HEK293 (cell line): ENCODE data around the gene SPRED2.

ENCODE experiments used
- BCL11A ChIP-seq: fragments of 450-650 bp; formaldehyde crosslinking; IDR thresholded peaks from 2 replicates; pipeline ENCODE4 v1.5.1; 2016; ENCODE audit warnings: low read depth, missing biosample characterization, missing genetic modification characterization
- HOXA7 ChIP-seq: sonication (generic); formaldehyde crosslinking; IDR thresholded peaks from 2 replicates; pipeline ENCODE4 v1.8.1; 2022; ENCODE audit warnings: missing genetic modification reagents, borderline replicate concordance
- HOXD13 ChIP-seq: sonication (generic); formaldehyde crosslinking; IDR thresholded peaks from 2 replicates; pipeline ENCODE4 v1.8.0; 2022; ENCODE audit warnings: missing genetic modification reagents, borderline replicate concordance
- IKZF3 ChIP-seq: fragments of 450-650 bp; IDR thresholded peaks from 2 replicates; pipeline ENCODE4 v1.5.0; 2018; ENCODE audit warnings: missing biosample characterization, mild to moderate bottlenecking, missing genetic modification characterization, moderate library complexity
- KLF10 ChIP-seq: fragments of 450-650 bp; IDR thresholded peaks from 2 replicates; pipeline ENCODE4 v1.5.1; 2018; ENCODE audit warnings: missing biosample characterization, mild to moderate bottlenecking, missing genetic modification characterization
- KLF16 ChIP-seq: fragments of 450-650 bp; formaldehyde crosslinking; IDR thresholded peaks from 2 replicates; pipeline ENCODE4 v1.5.1; 2017; ENCODE audit warnings: missing biosample characterization, missing genetic modification characterization
- OSR2 ChIP-seq: fragments of 450-650 bp; formaldehyde crosslinking; IDR thresholded peaks from 2 replicates; pipeline ENCODE4 v1.5.1; 2016; ENCODE audit warnings: missing biosample characterization, missing genetic modification characterization
- PRDM1 ChIP-seq: fragments of 450-650 bp; formaldehyde crosslinking; IDR thresholded peaks from 2 replicates; pipeline ENCODE4; 2016; ENCODE audit warnings: missing biosample characterization, missing genetic modification characterization
- SCRT1 ChIP-seq: fragments of 450-650 bp; formaldehyde crosslinking; IDR thresholded peaks from 2 replicates; pipeline ENCODE4 v1.5.1; 2016; ENCODE audit warnings: missing biosample characterization, missing genetic modification characterization, borderline replicate concordance
- SCRT2 ChIP-seq: fragments of 450-650 bp; formaldehyde crosslinking; IDR thresholded peaks from 2 replicates; pipeline ENCODE4 v1.5.1; 2016; ENCODE audit warnings: missing biosample characterization, missing genetic modification characterization
- SP7 ChIP-seq: fragments of 450-650 bp; formaldehyde crosslinking; IDR thresholded peaks from 2 replicates; pipeline ENCODE4 v1.5.1; 2016; ENCODE audit warnings: missing biosample characterization, missing genetic modification characterization
- ZBTB17 ChIP-seq: fragments of 450-650 bp; formaldehyde crosslinking; IDR thresholded peaks from 2 replicates; pipeline ENCODE4 v1.5.1; 2016; ENCODE audit warnings: missing biosample characterization, missing genetic modification characterization
- ZEB2 ChIP-seq: fragments of 450-650 bp; formaldehyde crosslinking; IDR thresholded peaks from 2 replicates; pipeline ENCODE4 v1.5.1; 2016; ENCODE audit warnings: missing biosample characterization, missing genetic modification characterization
- ZNF18 ChIP-seq: fragments of 450-650 bp; formaldehyde crosslinking; IDR thresholded peaks from 2 replicates; pipeline ENCODE4 v1.5.1; 2016; ENCODE audit warnings: missing biosample characterization, missing genetic modification characterization
- ZNF221 ChIP-seq: fragments of 450-650 bp; formaldehyde crosslinking; IDR thresholded peaks from 2 replicates; pipeline ENCODE4 v1.5.1; 2017; ENCODE audit warnings: missing biosample characterization, missing genetic modification characterization, borderline replicate concordance
- ZNF248 ChIP-seq: fragments of 450-650 bp; formaldehyde crosslinking; IDR thresholded peaks from 2 replicates; pipeline ENCODE4 v1.5.1; 2017; ENCODE audit warnings: missing biosample characterization, missing genetic modification characterization
- ZNF292 ChIP-seq: fragments of 450-650 bp; formaldehyde crosslinking; IDR thresholded peaks from 2 replicates; pipeline ENCODE4 v1.5.1; 2016; ENCODE audit warnings: low read depth, missing biosample characterization, missing genetic modification characterization, borderline replicate concordance
- ZNF394 ChIP-seq: fragments of 450-650 bp; formaldehyde crosslinking; IDR thresholded peaks from 2 replicates; pipeline ENCODE4 v1.5.1; 2016; ENCODE audit warnings: missing biosample characterization, missing genetic modification characterization, mild to moderate bottlenecking, moderate library complexity, borderline replicate concordance
- ZNF513 ChIP-seq: fragments of 450-650 bp; IDR thresholded peaks from 2 replicates; pipeline ENCODE4 v1.5.1; 2018; ENCODE audit warnings: missing biosample characterization, missing genetic modification characterization
- ZNF544 ChIP-seq: fragments of 450-650 bp; formaldehyde crosslinking; IDR thresholded peaks from 2 replicates; pipeline ENCODE4 v1.5.0; 2017; ENCODE audit warnings: missing biosample characterization, missing genetic modification characterization
- ZNF549 ChIP-seq: fragments of 450-650 bp; IDR thresholded peaks from 2 replicates; pipeline ENCODE4 v1.5.1; 2018; ENCODE audit warnings: missing biosample characterization, missing genetic modification characterization, mild to moderate bottlenecking, inconsistent platforms, moderate library complexity
- ZNF561 ChIP-seq: fragments of 450-650 bp; IDR thresholded peaks from 2 replicates; pipeline ENCODE4 v1.5.1; 2018; ENCODE audit warnings: missing biosample characterization, missing genetic modification characterization, borderline replicate concordance
- ZNF596 ChIP-seq: fragments of 450-650 bp; IDR thresholded peaks from 2 replicates; pipeline ENCODE4 v1.5.0; 2018; ENCODE audit warnings: missing biosample characterization, mild to moderate bottlenecking, missing genetic modification characterization, moderate library complexity
- ZNF629 ChIP-seq: fragments of 450-650 bp; formaldehyde crosslinking; IDR thresholded peaks from 2 replicates; pipeline ENCODE4 v1.5.1; 2017; ENCODE audit warnings: missing biosample characterization, missing genetic modification characterization
- ZNF660 ChIP-seq: fragments of 450-650 bp; IDR thresholded peaks from 2 replicates; pipeline ENCODE4 v1.5.1; 2018; ENCODE audit warnings: missing biosample characterization, mild to moderate bottlenecking, missing genetic modification characterization
- ZNF843 ChIP-seq: fragments of 450-650 bp; formaldehyde crosslinking; IDR thresholded peaks from 2 replicates; pipeline ENCODE4 v1.5.1; 2016; ENCODE audit warnings: missing biosample characterization, missing genetic modification characterization
- ZSCAN30 ChIP-seq: fragments of 450-650 bp; IDR thresholded peaks from 2 replicates; pipeline ENCODE4 v1.5.1; 2018; ENCODE audit warnings: missing biosample characterization, mild to moderate bottlenecking, missing genetic modification characterization, moderate library complexity
- ZXDB ChIP-seq: fragments of 450-650 bp; formaldehyde crosslinking; IDR thresholded peaks from 2 replicates; pipeline ENCODE4 v1.5.1; 2016; ENCODE audit warnings: missing biosample characterization, missing genetic modification characterization
- TF ChIP-seq, protein P1 (sequence below): fragments of 450-650 bp; formaldehyde crosslinking; IDR thresholded peaks from 2 replicates; pipeline ENCODE4 v1.5.1; 2016; ENCODE audit warnings: missing biosample characterization, missing genetic modification characterization
- TF ChIP-seq, protein P2 (sequence below): fragments of 450-650 bp; formaldehyde crosslinking; IDR thresholded peaks from 2 replicates; pipeline ENCODE4 v1.5.1; 2016; ENCODE audit warnings: missing biosample characterization, missing genetic modification characterization, borderline replicate concordance
- TF ChIP-seq, protein P3 (sequence below): fragments of 450-650 bp; formaldehyde crosslinking; IDR thresholded peaks from 2 replicates; pipeline ENCODE4 v1.5.1; 2016; ENCODE audit warnings: missing biosample characterization, missing genetic modification characterization, low read depth

The SPRED2 gene

DNA sequence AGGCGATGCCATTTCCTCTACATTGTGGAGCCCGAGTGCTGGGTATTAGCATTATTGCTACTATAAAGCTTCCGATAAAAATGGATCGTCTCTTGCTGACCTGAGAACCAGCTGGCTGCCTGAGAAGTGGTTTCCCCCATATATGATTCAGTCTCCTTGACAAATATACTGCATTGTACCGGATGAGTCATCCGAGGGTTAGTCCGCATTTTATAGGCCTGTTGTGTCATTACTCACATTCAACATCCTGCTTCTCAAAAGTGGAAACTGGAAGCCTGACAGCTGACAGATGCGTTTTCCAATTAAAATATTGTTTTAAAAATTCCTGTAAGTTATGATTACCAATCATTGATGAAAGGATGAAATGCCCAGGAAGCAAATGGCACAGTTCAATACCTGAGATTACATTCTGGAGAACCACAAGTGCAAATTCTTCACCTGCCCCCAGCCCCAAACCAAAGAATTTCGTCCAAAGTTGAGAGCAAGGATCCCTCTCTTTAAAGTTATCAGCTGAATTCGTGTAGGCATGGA lies 65.7 kb downstream of the SPRED2 start (continued):
- TF ChIP-seq ZNF18 (tag by site-specific recombination) (no peak), ZEB2 (tag by site-specific recombination) (peak; percentile 55; the same call in 1 of the 2 replicates), ZNF561 (tag by site-specific recombination) (peak; percentile 62; the same call in 1 of the 2 replicates), OSR2 (tag by site-specific recombination) (peak; percentile 85), BCL11A (peak; percentile 53; the same call in 1 of the 2 replicates), HOXD13 (CRISPR knock-in tag) (peak; percentile 55; the same call in 1 of the 2 replicates), HOXA7 (no peak), ZNF596 (tag by site-specific recombination) (no peak), KLF16 (tag by site-specific recombination) (0 out of 2 replicates have a peak, but pooled peaks have one; percentile 39), PRDM1 (peak; percentile 50; the same call in 1 of the 2 replicates), ZNF292 (no peak), ZNF629 (tag by site-specific recombination) (peak; percentile 73; the same call in 1 of the 2 replicates), SP7 (tag by site-specific recombination) (peak; percentile 81), ZNF549 (tag by site-specific recombination) (no peak), ZNF843 (tag by site-specific recombination) (0 out of 2 replicates have a peak, but pooled peaks have one; percentile 30), ZNF221 (tag by site-specific recombination) (no peak), ZBTB17 (tag by site-specific recombination) (peak; percentile 62), ZNF513 (tag by site-specific recombination) (no peak), IKZF3 (tag by site-specific recombination) (peak; percentile 71), ZNF394 (tag by site-specific recombination) (peak; percentile 28; the same call in 1 of the 2 replicates), ZXDB (peak; percentile 54; the same call in 1 of the 2 replicates), ZSCAN30 (peak; percentile 75; the same call in 1 of the 2 replicates), ZNF660 (tag by site-specific recombination) (peak; percentile 90), KLF10 (tag by site-specific recombination) (peak; percentile 70), ZNF544 (tag by site-specific recombination) (no peak), SCRT2 (tag by site-specific recombination) (peak; percentile 94), SCRT1 (peak; percentile 66; the same call in 1 of the 2 replicates), ZNF248 (tag by site-specific recombination) (no peak)
- TF ChIP-seq, protein P1, sequence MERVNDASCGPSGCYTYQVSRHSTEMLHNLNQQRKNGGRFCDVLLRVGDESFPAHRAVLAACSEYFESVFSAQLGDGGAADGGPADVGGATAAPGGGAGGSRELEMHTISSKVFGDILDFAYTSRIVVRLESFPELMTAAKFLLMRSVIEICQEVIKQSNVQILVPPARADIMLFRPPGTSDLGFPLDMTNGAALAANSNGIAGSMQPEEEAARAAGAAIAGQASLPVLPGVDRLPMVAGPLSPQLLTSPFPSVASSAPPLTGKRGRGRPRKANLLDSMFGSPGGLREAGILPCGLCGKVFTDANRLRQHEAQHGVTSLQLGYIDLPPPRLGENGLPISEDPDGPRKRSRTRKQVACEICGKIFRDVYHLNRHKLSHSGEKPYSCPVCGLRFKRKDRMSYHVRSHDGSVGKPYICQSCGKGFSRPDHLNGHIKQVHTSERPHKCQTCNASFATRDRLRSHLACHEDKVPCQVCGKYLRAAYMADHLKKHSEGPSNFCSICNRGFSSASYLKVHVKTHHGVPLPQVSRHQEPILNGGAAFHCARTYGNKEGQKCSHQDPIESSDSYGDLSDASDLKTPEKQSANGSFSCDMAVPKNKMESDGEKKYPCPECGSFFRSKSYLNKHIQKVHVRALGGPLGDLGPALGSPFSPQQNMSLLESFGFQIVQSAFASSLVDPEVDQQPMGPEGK = peak; percentile 55; the same call in 1 of the 2 replicates
- TF ChIP-seq, protein P2, sequence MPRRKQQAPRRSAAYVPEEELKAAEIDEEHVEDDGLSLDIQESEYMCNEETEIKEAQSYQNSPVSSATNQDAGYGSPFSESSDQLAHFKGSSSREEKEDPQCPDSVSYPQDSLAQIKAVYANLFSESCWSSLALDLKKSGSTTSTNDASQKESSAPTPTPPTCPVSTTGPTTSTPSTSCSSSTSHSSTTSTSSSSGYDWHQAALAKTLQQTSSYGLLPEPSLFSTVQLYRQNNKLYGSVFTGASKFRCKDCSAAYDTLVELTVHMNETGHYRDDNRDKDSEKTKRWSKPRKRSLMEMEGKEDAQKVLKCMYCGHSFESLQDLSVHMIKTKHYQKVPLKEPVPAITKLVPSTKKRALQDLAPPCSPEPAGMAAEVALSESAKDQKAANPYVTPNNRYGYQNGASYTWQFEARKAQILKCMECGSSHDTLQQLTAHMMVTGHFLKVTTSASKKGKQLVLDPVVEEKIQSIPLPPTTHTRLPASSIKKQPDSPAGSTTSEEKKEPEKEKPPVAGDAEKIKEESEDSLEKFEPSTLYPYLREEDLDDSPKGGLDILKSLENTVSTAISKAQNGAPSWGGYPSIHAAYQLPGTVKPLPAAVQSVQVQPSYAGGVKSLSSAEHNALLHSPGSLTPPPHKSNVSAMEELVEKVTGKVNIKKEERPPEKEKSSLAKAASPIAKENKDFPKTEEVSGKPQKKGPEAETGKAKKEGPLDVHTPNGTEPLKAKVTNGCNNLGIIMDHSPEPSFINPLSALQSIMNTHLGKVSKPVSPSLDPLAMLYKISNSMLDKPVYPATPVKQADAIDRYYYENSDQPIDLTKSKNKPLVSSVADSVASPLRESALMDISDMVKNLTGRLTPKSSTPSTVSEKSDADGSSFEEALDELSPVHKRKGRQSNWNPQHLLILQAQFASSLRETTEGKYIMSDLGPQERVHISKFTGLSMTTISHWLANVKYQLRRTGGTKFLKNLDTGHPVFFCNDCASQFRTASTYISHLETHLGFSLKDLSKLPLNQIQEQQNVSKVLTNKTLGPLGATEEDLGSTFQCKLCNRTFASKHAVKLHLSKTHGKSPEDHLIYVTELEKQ = peak; percentile 89
- TF ChIP-seq, protein P3, sequence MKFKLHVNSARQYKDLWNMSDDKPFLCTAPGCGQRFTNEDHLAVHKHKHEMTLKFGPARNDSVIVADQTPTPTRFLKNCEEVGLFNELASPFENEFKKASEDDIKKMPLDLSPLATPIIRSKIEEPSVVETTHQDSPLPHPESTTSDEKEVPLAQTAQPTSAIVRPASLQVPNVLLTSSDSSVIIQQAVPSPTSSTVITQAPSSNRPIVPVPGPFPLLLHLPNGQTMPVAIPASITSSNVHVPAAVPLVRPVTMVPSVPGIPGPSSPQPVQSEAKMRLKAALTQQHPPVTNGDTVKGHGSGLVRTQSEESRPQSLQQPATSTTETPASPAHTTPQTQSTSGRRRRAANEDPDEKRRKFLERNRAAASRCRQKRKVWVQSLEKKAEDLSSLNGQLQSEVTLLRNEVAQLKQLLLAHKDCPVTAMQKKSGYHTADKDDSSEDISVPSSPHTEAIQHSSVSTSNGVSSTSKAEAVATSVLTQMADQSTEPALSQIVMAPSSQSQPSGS = peak; percentile 47
